ENCODE results near the gene RNF144B. TPM values are rescaled to one million over a fixed set of nuclear protein-coding genes. Genes with fewer than 3 reads are reported as not detected.

RNF144B gene
- total RNA-seq, 2 experiments from 2014 or later = 2.3 to 3.6 TPM

DNA sequence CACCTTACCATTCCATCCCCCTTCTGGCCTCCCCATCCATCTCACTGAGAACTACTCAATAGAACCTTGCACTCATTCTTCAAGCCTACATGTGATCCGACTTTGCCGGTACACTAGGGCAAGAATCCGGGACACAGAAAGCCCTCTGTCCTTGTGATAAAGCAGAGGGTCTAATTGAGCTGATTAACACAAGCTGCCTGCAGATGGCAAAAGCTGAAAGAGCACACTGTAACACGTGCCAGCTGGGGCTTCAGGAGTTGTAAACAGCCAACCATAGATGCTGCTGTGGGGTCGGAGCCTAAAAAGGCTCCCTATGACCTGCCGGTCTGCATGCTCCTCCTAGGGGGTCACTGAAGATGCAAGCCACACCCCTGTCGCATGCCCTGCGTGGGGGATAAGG, 124.1 kb downstream of the RNF144B start:
- H3K27ac Mint-ChIP-seq = no peak overlapping the region
- peaks cover 2% of the 10 kb centered on the region for H3K27me3 Mint-ChIP-seq
- DNase-seq (no peak), ATAC-seq (ENCODE audit: low read depth) (no peak)
- no peaks in the 10 kb centered on the region for H3K9me3 Mint-ChIP-seq
- H3K36me3 Mint-ChIP-seq = no peaks in the 10 kb centered on the region
- H3K4me3 Mint-ChIP-seq = no peak overlapping the region
- POLR2A ChIA-PET = no interaction called here
- H3K4me1 Mint-ChIP-seq = peaks cover 7% of the 10 kb centered on the region

GRCh38 chr6:18513253-18513798, 126.2 kb downstream of the RNF144B start:
- H3K4me3 Mint-ChIP-seq = no peak overlapping the region
- POLR2A ChIA-PET = no interaction called here
- H3K9me3 Mint-ChIP-seq = no peaks in the 10 kb centered on the region
- no peak overlapping the region for H3K27ac Mint-ChIP-seq
- DNase-seq = no peak
- no peak for ATAC-seq (ENCODE audit: low read depth)
- H3K27me3 Mint-ChIP-seq = peaks cover 8% of the 10 kb centered on the region
- H3K36me3 Mint-ChIP-seq = no peaks in the 10 kb centered on the region
- peaks cover 7% of the 10 kb centered on the region for H3K4me1 Mint-ChIP-seq

DNA sequence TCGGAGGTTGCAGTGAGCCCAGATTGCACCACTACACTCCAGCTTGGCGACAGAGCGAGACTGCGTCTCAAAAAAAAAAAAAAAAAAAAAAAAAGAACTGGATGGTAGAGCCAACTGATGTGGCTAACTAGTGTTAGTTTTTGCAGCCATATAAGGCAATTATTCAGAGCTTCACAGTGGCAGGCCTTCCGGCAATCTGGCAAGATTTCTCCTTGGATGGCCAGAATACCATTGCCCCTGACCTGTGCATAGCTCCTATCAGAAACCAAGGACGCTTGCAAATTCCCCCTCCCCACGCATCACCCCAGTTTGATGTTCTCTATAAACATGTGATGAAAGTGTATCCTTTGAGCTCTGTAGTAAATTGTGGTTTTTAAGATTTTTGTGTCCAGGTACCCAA, 127.0 kb downstream of the RNF144B start:
- Mint-ChIP-seq H3K4me3 (no peak overlapping the region), H3K27ac (no peak overlapping the region), H3K4me1 (peaks cover 7% of the 10 kb centered on the region), H3K36me3 (no peaks in the 10 kb centered on the region), H3K27me3 (peaks cover 13% of the 10 kb centered on the region), H3K9me3 (no peaks in the 10 kb centered on the region)
- POLR2A ChIA-PET = no interaction called here
- ATAC-seq (ENCODE audit: low read depth) = no peak
- no peak for DNase-seq

GRCh38 chr6:18515767-18516166, 128.6 kb downstream of the RNF144B start:
- ATAC-seq (ENCODE audit: low read depth) (no peak), DNase-seq (no peak)
- POLR2A ChIA-PET = no interaction called here
- Mint-ChIP-seq H3K36me3 (no peaks in the 10 kb centered on the region), H3K27ac (no peak overlapping the region), H3K4me1 (peaks cover 3% of the 10 kb centered on the region), H3K4me3 (no peak overlapping the region), H3K27me3 (peaks cover 14% of the 10 kb centered on the region), H3K9me3 (no peaks in the 10 kb centered on the region)

Other genes starting within 250 kb of the RNF144B start
- 1 to 10 TPM; 5.3 to 6.9 TPM for gene TPMT, start 232.3 kb upstream of the RNF144B start, total RNA-seq
- 10 to 100 TPM in 1 of 2 experiments, 1 to 10 TPM in 1; 9.7 to 10.2 TPM for gene KDM1B, start 231.9 kb upstream of the RNF144B start, total RNA-seq
- 100 to 1,000 TPM; 204 to 218 TPM for gene DEK, start 122.8 kb upstream of the RNF144B start, total RNA-seq